Measurements from ENCODE around the gene TSPAN9. TPM values are rescaled to one million over a fixed set of nuclear protein-coding genes. Genes with fewer than 3 reads are reported as not detected.

The TSPAN9 gene
- total RNA-seq, 1 experiment from 2014 or later: 17.1 TPM

- no peak for DNase-seq (ENCODE audit: low read depth)
These were observed 257.9 kb downstream of the TSPAN9 start for GRCh38 chr12:3335078-3335487.

Other genes with a start within 250 kb of the TSPAN9 start
- not detected in 2 replicates for gene NRIP2, start 242.3 kb upstream of the TSPAN9 start, total RNA-seq (2014; rRNA removed; shearing (Covaris generic))
- not detected in 2 replicates for gene TEX52, start 220.3 kb upstream of the TSPAN9 start, total RNA-seq (2014; rRNA removed; shearing (Covaris generic))
- gene FOXM1, start 200.2 kb upstream of the TSPAN9 start, total RNA-seq (2014; rRNA removed; shearing (Covaris generic)): 45.5 and 67.5 TPM in 2 replicates
- gene RHNO1, start 200.2 kb upstream of the TSPAN9 start, total RNA-seq (2014; rRNA removed; shearing (Covaris generic)): 68.6 and 69.4 TPM in 2 replicates
- gene TULP3, start 186.5 kb upstream of the TSPAN9 start, total RNA-seq (2014; rRNA removed; shearing (Covaris generic)): 33.5 and 37.8 TPM in 2 replicates
- gene TEAD4, start 118.0 kb upstream of the TSPAN9 start, total RNA-seq (2014; rRNA removed; shearing (Covaris generic)): 12.3 and 16.5 TPM in 2 replicates